ENCODE data around the gene PRPF39. TPM values are rescaled to one million over a fixed set of nuclear protein-coding genes. Genes with fewer than 3 reads are reported as not detected.
A peak's percentile ranks its signal among the peaks of the same experiment; 100 is the strongest.

PRPF39 gene
- polyA plus RNA-seq, 1 of the 3 experiments (the other 2 are of a cell fraction): 14.6 TPM

GRCh38 chr14:45112896-45113781 is 29.2 kb downstream of the PRPF39 start:
- WGBS (ENCODE audit: low lambda C conversion rate): 78% methylated on average over 6 of the region's 6 CpGs
- Histone ChIP-seq H3K9me3 (no peaks in the 10 kb centered on the region), H4K20me1 (ENCODE audit: insufficient read depth) (no peaks in the 10 kb centered on the region), H3K4me3 (ENCODE audit: low read depth in 2 of 2, low read length in 1 of 2) (no peak overlapping the region), H3K27ac (ENCODE audit: low read depth in 2 of 2, low read length in 1 of 2) (peak overlapping the region in 1 of 2 experiments; percentile 24; a peak in 2 of 4 replicates), H3K36me3 (replicated peaks in 1 of 2; ENCODE audit: control insufficient read depth in 1 of 2, insufficient read depth in 2 of 2, low read length in 1 of 2) (peaks cover 26 to 44% of the 10 kb centered on the region in 2 experiments), H3F3A (replicated peaks; ENCODE audit: insufficient read depth) (no peaks in the 10 kb centered on the region), H2AFZ (ENCODE audit: low read depth) (no peak overlapping the region), H3K9ac (no peak overlapping the region), H3K27me3 (ENCODE audit: insufficient read depth) (no peaks in the 10 kb centered on the region), H3K79me2 (ENCODE audit: insufficient read depth) (no peaks in the 10 kb centered on the region), H3K9me2 (no peaks in the 10 kb centered on the region), H3K4me2 (no peak overlapping the region), H3K4me1 (ENCODE audit: control insufficient read depth in 1 of 2, insufficient read depth in 2 of 2, low read depth in 1 of 2, low read length in 1 of 2) (peaks cover 0 to 5% of the 10 kb centered on the region in 2 experiments; a peak in 1 of 4 replicates)
- ChIA-PET CTCF (interaction anchor here (0.7 kb wide), 1 partner anchor 133 kb away, joined by 3 read pairs; no protein-coding TSS in a partner anchor), POLR2A (no interaction called here)
- DNase-seq: no peak
- TF ChIP-seq USF1 (IDR thresholded peaks at IDR 0.05; ENCODE audit: borderline replicate concordance, low read depth) (no peak), NFIC (IDR thresholded peaks at IDR 0.05; ENCODE audit: borderline replicate concordance) (0 out of 2 replicates have a peak, but pooled peaks have one; percentile 12)

- Histone ChIP-seq H3F3A (replicated peaks; ENCODE audit: insufficient read depth) (no peaks in the 10 kb centered on the region), H3K27me3 (ENCODE audit: insufficient read depth) (no peaks in the 10 kb centered on the region), H3K79me2 (ENCODE audit: insufficient read depth) (no peaks in the 10 kb centered on the region), H4K20me1 (ENCODE audit: insufficient read depth) (no peaks in the 10 kb centered on the region), H3K9ac (no peak overlapping the region), H3K9me3 (no peaks in the 10 kb centered on the region), H3K36me3 (replicated peaks in 1 of 2; ENCODE audit: control insufficient read depth in 1 of 2, insufficient read depth in 2 of 2, low read length in 1 of 2) (peaks cover 20 to 38% of the 10 kb centered on the region in 2 experiments), H3K4me2 (no peak overlapping the region), H2AFZ (ENCODE audit: low read depth) (no peak overlapping the region), H3K4me3 (ENCODE audit: low read depth in 2 of 2, low read length in 1 of 2) (no peak overlapping the region), H3K27ac (ENCODE audit: low read depth in 2 of 2, low read length in 1 of 2) (no peak overlapping the region), H3K4me1 (ENCODE audit: control insufficient read depth in 1 of 2, insufficient read depth in 2 of 2, low read depth in 1 of 2, low read length in 1 of 2) (peaks cover 0 to 5% of the 10 kb centered on the region in 2 experiments; a peak in 1 of 4 replicates), H3K9me2 (no peaks in the 10 kb centered on the region)
- TF ChIP-seq EZH2phosphoT487 (IDR thresholded peaks at IDR 0.05; ENCODE audit: borderline replicate concordance, low read depth) (no peak), TCF12 (IDR thresholded peaks at IDR 0.05) (no peak), RXRA (IDR thresholded peaks at IDR 0.05; ENCODE audit: borderline replicate concordance, low read depth) (no peak), USF1 (IDR thresholded peaks at IDR 0.05; ENCODE audit: borderline replicate concordance, low read depth) (no peak), CHD2 (IDR thresholded peaks at IDR 0.05; ENCODE audit: low read length, partially characterized antibody) (no peak), PBX3 (IDR thresholded peaks at IDR 0.05) (no peak), JUND (IDR thresholded peaks at IDR 0.05) (no peak), TEAD4 (IDR thresholded peaks at IDR 0.05; ENCODE audit: borderline replicate concordance, insufficient read depth) (no peak), NFIC (IDR thresholded peaks at IDR 0.05; ENCODE audit: borderline replicate concordance) (no peak), FOXJ3 (CRISPR knock-in tag; IDR thresholded peaks at IDR 0.05) (no peak), FOSL2 (IDR thresholded peaks at IDR 0.05; ENCODE audit: borderline replicate concordance, low read depth) (no peak), MXI1 (IDR thresholded peaks at IDR 0.05; ENCODE audit: low read depth, low read length) (no peak), ZBTB33 (IDR thresholded peaks at IDR 0.05; ENCODE audit: borderline replicate concordance, low read depth) (no peak), POLR2AphosphoS5 (IDR thresholded peaks at IDR 0.05; ENCODE audit: low read depth, low read length) (no peak), NRF1 (IDR thresholded peaks at IDR 0.05; ENCODE audit: low read depth, low read length) (no peak), REST (IDR thresholded peaks at IDR 0.05; ENCODE audit: low read depth, low read length) (no peak)
- WGBS (ENCODE audit: low lambda C conversion rate): 78% methylated on average over 3 of the region's 3 CpGs
- CTCF ChIA-PET: interaction anchor here (0.6 kb wide), 1 partner anchor 169 kb away, joined by 3 read pairs; no protein-coding TSS in a partner anchor
- POLR2A ChIA-PET: no interaction called here
- no peak for DNase-seq
Observed at GRCh38 chr14:45114327-45114726, 30.4 kb downstream of the PRPF39 start.
